Stimulated activated CD4-positive, alpha-beta T cell treated with anti-CD3 and anti-CD28 coated beads, Interleukin-12 subunit alpha, Interleukin-12 subunit beta, amount 100 ng/mL, for 4 hours (primary cell): ENCODE data around the gene MYOG.

ENCODE experiments used
- DNase-seq: peaks from one replicate; pipeline ENCODE4 v3.0.0-alpha.2; 2020

The MYOG gene

GRCh38 chr1:203090421-203091198 lies 4.8 kb upstream of the MYOG start:
- DNase-seq = no peak

- DNase-seq = no peak
These were observed 3.8 kb upstream of the MYOG start for GRCh38 chr1:203089651-203090045.

- no peak for DNase-seq
These were observed 3.3 kb upstream of the MYOG start for GRCh38 chr1:203089001-203089650.

DNA sequence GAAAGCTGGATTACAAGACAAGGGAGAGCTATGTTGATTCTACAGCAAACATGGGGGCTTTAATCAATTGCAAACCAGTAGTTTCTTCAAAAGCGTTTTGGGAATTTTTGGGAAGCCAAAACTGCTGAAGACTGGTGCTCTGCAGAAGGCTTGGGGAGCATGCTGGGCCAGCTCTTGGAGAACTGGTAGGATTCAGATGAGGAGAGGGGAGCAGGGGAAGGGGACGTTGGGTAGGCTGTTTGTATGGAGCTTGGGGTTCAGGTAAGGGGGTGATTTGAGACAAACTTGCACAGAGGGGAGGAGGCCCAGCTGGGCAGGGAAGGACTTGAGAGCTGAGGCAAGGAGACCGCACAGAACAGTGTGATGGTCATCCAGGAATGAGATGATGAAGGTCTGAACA lies 2.6 kb upstream of the MYOG start:
- no peak for DNase-seq

DNA sequence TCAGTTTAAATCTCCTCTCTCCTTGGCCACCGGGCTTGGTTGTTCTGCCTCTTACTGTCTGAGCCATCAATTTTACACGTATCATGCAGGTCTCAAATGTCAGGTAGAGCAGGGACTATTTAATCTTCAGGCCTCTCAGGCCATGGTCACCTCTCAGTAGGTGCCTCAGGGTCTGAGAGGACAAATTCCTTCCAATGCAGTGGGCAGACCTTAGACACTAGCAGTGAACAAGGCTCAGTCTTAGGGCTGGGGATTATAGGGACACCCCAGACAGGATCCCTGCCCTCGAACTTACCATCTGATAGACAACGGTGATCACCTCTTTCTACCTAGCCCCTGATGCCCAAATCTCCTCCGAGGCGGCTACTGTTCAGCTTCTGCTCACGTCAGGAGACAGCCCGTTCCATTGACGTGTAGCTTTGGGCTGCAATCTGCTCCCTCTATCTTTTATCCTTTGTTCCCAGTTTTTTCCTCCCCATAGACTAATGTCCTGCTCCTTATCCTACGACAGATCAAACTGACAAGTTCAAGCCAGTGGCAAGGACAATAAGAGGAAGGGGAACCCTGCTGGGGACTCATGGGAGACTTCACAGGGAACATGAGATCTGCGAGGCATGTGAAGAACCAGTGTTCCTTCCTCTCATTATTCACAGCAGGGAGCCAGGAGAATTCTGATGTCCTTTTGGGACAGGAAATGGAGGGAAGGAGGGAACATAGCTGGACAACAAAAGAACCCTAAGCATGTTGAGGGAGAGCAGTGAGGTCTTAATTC lies 1.4 kb upstream of the MYOG start:
- DNase-seq = no peak

DNA sequence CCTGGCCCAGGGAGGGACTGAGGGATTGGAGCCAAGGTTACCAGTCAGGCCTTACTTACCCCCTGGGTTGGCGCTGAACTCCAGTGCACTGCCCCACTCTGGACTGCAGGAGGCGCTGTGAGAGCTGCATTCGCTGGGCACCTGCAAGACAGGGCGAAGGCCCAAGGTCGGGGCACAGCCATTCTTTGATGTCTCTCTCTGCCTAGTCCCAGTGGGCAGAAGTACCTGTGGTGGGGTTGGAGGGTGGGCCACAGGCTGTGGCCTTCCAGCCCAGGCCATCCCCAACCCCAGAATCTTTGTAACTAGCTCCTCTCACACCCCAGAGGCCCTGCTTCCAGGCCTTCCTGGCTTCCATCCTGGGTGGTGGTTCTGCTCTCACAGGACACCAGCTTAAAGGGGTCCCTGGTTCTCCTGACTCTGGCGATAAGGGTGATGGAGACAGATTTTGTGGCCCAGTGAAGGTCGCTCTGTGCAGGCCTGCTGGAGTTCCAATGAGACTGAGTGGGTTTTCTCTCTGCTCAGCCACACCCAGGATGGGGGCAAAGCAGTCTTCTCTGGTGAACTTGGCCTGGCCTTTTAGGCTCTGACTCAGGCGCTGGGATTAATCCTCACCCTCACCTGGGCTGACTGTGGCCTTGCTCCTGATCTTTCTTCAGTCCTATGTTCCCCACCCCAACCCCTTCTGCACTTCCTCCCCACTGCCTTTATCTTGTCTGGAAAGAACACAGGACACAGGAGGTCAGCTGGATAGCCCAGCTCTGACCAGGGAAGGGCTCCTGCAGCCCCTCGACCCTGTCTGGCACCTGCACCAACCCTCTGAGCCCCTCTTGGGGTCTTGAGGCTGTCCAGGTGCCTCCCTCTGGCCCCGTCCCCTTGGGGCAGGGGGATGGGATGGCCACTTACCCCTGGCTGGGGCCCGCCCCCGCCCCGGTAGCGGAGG lies 954 bp downstream of the MYOG start:
- DNase-seq = no peak

DNA sequence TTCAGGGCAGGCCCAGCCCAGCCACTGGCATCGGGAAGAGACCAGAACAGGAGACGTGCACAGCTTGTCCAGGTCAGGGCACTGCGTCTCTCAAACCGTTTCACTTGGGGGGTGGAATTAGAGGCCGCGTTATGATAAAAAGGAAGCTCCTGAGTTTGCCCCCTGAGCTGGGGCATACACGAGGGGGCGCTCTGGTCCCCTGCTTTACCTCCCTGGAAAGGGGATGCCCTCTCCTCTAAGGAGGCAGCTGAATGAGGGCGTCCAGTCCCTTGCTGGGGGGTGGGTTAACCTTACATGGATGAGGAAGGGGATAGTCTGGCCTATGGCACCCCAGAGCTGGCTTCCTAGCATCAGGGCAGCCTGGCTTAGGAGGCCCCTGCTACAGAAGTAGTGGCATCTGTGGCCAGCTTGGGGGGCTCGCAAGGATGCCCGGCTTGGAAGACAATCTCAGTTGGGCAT lies 2.3 kb downstream of the MYOG start:
- no peak for DNase-seq

DNA sequence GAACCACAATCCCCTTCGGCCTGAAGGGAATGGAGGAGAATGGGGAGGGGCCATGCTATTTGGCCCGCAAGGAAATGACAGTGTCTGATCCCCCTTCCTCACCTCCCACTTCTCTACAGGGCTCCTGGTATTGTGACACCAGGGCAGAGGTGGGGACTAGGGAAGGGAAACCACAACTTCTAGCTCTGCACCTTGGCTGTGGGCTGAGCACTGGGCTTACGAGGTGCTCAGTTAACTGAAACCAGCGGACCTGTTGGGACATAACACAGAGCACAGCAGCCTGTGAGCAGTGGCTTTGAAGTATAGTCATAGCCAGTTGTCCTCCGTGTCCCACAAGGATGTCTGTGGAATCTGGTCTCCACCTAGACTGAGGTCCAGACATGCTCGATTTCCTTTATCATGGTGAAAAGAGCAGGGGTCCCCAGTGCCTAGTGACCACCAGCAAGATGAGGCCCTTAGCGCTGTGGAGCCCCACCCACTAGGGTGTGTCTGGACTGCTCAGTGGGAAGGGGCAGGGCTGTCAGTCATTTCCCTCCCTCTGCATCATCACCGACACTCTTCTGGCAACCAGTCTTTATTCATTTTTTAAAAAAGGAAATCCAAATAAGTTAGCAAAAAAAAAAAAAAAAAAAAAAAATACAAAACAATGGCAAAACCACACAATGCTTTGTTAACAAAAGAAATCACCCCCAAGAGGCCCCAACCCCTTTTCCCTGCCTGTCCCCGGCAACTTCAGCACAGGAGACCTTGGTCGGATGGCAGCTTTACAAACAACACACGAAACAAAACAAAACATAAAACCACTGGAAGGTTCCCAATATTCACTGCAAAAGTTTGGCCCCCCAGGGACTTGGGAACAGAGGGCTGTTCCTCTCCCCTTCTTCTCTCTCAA lies 3.0 kb downstream of the MYOG start:
- DNase-seq = no peak

DNA sequence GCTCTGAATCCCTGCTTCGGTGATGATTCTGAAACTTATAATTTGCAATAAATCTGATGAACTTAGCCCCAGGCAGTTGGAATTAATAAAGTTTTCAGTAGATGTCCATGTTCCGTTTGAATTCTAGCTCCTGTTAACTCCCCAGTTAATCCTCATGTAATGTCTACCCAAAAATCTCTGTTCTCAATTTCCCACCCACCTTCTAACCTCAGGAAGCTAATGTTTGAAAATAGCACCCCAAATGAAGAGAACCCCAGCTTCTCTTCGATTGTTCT lies 3.6 kb downstream of the MYOG start:
- no peak for DNase-seq

DNA sequence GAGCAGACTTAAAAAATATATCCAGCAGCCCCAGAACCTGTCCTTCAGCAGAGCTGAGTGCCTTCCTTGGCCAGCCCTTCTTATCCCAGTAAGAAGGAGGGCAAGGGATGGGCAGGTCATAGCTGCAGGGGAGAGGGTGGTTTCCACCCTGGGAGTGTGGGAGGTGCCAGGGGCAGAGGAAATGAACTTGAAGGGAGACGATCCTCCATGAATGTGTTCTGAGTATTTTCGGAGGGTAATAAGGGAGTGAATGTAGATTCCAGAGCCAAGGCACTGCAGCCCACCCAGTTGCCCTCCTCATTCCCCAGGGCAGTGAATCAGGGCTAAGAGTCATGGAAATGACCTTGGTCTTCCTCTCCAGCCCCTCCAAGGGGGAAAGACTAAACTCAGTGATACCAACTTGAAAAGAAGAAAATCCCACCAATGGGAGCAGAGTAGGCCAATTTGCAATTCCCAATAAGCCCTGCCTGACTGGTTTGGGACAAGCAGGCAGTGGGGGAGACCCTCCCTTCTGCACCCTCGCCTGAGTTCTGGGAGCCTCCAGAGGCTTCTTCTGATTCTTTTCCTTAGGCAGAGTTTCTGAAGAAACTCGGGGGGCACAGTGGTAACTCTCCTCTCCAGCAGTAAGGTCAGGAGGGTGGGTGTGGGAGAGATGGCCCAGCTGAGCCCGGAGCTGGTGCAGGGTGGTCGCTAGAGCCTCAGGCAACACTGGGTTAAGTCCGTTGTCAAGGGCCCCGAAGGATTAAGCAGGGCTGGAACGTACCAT lies 4.2 kb downstream of the MYOG start:
- no peak for DNase-seq

DNA sequence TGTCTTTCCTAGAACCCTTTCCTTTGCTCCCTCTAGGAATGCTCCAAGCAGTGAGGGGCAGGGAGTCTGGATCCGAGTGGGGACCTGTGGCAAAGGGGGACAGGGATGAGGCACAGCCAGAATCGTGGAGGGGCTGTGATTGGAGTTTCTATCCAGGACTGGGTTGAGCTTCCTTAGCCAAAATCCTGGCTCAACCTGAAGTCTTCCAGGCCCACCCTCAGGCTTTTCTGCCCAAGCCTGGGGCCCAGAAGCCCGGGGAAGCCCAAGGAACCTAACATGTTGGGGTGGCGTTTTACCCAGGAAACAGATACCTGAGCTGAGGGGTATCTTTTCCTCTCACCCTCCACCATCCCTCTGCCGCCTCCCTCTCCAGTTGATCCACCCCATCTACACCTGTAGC lies 5.4 kb downstream of the MYOG start:
- DNase-seq = no peak

- no peak for DNase-seq
These were observed 7.3 kb downstream of the MYOG start for GRCh38 chr1:203078478-203078877.

- DNase-seq = no peak
These were observed 7.9 kb downstream of the MYOG start for GRCh38 chr1:203077956-203078355.

DNA sequence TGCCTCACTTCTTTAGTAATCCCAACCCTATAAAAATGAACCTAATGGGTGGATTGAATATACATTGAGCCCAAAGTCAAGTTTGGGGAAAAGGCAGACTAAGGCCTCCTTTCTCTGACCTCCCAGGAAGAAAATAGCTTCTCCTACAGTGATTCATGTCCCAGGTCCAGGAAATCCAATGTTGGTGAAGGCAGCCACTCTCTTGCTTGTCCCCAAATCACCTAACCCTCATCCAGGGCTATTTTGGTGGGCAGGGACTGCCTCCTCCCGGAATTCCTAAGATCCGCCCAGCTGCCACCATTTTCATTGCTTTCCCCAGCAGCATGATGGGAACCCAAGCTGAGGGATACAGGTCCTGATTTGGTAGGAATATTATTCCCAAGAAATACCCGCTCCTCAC lies 8.4 kb downstream of the MYOG start:
- no peak for DNase-seq

- no peak for DNase-seq
These were observed 9.7 kb downstream of the MYOG start for GRCh38 chr1:203076031-203076511.

DNA sequence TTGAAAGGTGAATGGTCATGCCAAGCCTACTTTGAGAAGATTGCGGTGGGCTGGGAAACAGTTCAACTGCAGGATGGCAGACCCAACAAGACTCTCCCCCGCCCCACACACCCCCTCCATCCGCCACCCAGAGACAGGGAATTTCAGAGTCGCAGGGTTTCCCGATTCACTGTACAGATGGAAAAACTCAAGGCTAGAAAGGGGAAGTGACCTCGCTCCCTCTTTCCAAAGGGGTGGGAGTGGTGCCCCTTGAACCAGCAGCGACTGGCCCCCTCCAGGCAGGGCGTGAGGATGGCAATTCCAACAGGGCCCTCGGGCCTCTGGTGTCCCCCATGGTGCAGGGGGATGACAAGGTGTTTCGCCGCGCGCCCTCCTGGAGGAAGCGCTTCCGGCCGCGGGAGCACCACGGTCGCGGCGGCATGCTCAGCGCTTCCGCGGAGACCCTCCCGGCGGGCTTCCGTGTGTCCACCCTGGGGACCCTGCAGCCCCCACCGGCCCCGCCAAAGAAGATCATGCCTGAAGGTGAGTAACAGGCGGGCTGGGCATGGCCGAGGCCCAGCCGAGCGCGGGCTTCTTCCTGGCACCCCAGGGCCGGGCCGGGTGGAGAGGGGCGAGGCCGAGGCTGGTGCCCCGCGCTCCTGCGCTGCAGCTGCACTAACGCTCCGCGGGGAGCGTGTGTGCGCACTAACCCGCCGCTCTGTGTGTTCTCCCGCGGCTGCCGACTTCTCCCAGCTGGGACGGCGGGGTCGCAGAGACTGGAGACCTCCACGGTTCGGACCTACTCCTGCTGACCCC lies 10.4 kb downstream of the MYOG start:
- DNase-seq = no peak

DNA sequence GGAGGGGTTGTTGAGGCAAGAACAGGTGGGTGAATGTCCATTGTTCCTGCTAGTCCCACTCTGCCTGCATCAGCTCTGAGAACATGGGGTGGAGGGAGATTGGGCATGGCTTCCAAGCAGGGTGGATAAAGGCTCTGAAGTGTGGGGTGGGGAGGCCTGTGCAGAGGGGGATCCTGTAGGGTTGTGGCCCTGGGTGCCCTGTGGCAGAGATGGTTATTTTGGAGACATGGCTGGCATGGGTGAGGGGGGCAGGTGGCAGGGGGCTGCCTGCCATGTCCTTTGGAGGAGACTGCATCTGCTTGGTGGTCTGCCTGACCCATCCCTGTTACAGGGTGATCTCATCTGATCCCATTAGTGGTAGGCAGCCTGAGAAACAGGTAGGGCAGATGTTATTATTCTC lies 11.2 kb downstream of the MYOG start:
- DNase-seq = no peak

DNA sequence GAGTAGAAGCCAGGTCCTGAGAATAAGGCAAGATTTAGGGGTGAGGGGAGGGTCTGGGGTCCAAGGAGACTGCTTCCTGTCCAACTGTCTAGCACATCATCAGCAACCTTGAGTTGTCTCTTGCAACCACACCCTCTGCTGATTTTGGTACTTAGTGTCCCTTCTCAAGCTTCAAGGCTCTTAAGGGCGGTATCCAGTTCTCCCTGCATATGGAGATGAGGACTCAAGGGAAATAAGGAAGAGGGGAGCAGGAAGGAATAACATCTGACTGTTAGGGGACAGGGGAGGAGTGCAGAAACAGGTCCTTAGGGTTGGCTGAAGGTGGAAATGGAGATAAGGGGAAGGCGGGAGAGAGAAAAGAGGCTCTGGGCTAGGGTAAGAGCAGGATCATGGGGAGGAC lies 12.3 kb downstream of the MYOG start:
- DNase-seq = no peak

- DNase-seq = no peak
These were observed 12.9 kb downstream of the MYOG start for GRCh38 chr1:203072911-203073310.

DNA sequence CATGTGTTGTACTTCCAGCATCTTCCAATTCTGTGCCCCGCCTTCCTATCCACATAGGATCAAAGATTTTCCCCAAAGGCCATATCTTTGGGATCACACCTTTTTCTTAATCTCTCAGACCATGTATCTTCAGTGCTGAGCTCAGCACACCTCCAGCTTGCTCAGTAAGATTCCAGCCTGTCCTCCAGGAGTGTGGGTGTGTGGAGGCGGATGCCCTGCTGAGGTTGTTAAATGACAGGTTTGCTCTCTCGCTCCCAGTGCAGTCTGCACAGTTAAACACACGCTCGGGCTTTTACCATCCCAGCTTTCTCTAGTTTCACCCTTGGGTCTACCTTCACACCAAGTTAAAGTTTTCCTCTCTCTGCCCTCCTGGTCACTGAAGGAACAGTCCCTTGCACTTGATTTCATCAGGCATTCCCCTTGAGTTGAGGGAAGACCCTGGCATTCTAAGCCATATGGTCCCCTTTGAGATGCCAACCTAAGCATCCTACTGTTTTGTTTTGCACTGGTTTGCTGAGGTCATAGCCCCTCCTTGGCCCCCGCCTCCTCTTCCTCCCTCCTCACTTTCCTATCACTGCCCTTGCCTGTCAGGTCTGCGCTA lies 13.7 kb downstream of the MYOG start:
- no peak for DNase-seq
